Muscle of leg (tissue), 11 donors: ENCODE data around the gene PPP1R36. TPM values are rescaled to one million over a fixed set of nuclear protein-coding genes. Genes with fewer than 3 reads are reported as not detected.
"Not testable (repeated sequence)": the region's sequence is repeated elsewhere in the genome, so short reads cannot be mapped to it uniquely, and the experiment has no call there.

Experiments used
- DNase-seq: peaks from one replicate; pipeline ENCODE4 v3.0.0; 2013
- H3K27ac ChIP-seq: one replicate; pipeline ENCODE4 v1.5.1; 2013; ENCODE audit warnings: mild to moderate bottlenecking, low read length, control low read depth
- H3K27me3 ChIP-seq: one replicate; pipeline ENCODE4 v1.6.1; 2013; ENCODE audit warnings: low read length; ENCODE audit not compliant: control insufficient read depth, insufficient read depth
- H3K36me3 ChIP-seq: one replicate; pipeline ENCODE4 v1.6.1; 2013; ENCODE audit warnings: low read length; ENCODE audit not compliant: control insufficient read depth, insufficient read depth
- H3K4me1 ChIP-seq: one replicate; pipeline ENCODE4 v1.6.1; 2013; ENCODE audit warnings: low read length; ENCODE audit not compliant: control insufficient read depth, insufficient read depth
- H3K4me3 ChIP-seq: one replicate; pipeline ENCODE4 v1.5.1; 2013; ENCODE audit warnings: low read length, control low read depth
- H3K9me3 ChIP-seq: replicated peaks from 2 replicates; pipeline ENCODE4 v1.6.1; 2013; ENCODE audit warnings: low read depth, low read length; ENCODE audit not compliant: control insufficient read depth
- WGBS: methylation state at CpG from one replicate; pipeline ENCODE4 v1.1.5; 2013; ENCODE audit warnings: missing lambda C conversion rate; ENCODE audit not compliant: insufficient coverage; 5-methylcytosine and 5-hydroxymethylcytosine counted together
- polyA plus RNA-seq, 8 donors: library from polyadenylated mRNA; unstranded; fragments of 120-200 nt; gene quantifications; one replicate each; pipeline versions ENCODE4 v1.2.1 to v1.2.3, GENCODE V29; 2013; ENCODE audit warnings: inconsistent platforms in 1 of 8, low replicate concordance in 1 of 8; ENCODE audit not compliant: insufficient read length in 8 of 8, insufficient read depth in 1 of 8
- total RNA-seq: library from RNA; stranded (reverse); fragments of 120-200 nt; gene quantifications from one replicate; pipeline ENCODE4 v1.2.4, GENCODE V29; 2013

Gene PPP1R36
- total and polyA plus RNA-seq, 9 donors = 0.29 to 0.83 (median 0.45) TPM

- DNase-seq = peak; percentile 12
- WGBS = 4% methylated on average over 41 of the region's 61 CpGs
Measured at GRCh38 chr14:64541972-64542835, 7.6 kb upstream of the PPP1R36 start.

DNA sequence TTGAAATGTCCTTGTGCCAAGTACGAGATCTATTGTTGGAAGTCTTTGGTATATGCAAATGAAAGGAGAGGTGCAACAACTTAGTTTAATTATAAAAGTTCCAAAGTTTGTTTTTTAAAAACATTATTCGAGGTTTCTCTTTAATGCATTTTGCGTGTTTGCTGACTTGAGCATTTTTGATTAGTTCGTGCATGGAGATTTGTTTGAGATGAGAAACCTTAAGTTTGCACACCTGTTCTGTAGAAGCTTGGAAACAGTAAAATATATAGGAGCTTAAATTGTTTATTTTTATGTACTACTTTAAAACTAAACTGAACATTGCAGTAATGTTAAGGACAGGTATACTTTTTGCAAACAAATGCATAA, 6.9 kb upstream of the PPP1R36 start:
- no peak overlapping the region for H3K27ac ChIP-seq
- no peaks in the 10 kb centered on the region for H3K9me3 ChIP-seq
- peaks cover 26% of the 10 kb centered on the region for H3K27me3 ChIP-seq
- H3K4me1 ChIP-seq = peaks cover 24% of the 10 kb centered on the region
- no peaks in the 10 kb centered on the region for H3K36me3 ChIP-seq
- H3K4me3 ChIP-seq = peak overlapping the region; percentile 50
- 42% methylated on average over 2 of the region's 4 CpGs for WGBS
- no peak for DNase-seq

More at GRCh38 chr14:64541972-64542835, 7.6 kb upstream of the PPP1R36 start:
- Histone ChIP-seq H3K27me3 (peaks cover 26% of the 10 kb centered on the region), H3K36me3 (no peaks in the 10 kb centered on the region), H3K4me3 (peak overlapping the region; percentile 50), H3K9me3 (no peaks in the 10 kb centered on the region), H3K27ac (no peak overlapping the region), H3K4me1 (peaks cover 24% of the 10 kb centered on the region)

DNA sequence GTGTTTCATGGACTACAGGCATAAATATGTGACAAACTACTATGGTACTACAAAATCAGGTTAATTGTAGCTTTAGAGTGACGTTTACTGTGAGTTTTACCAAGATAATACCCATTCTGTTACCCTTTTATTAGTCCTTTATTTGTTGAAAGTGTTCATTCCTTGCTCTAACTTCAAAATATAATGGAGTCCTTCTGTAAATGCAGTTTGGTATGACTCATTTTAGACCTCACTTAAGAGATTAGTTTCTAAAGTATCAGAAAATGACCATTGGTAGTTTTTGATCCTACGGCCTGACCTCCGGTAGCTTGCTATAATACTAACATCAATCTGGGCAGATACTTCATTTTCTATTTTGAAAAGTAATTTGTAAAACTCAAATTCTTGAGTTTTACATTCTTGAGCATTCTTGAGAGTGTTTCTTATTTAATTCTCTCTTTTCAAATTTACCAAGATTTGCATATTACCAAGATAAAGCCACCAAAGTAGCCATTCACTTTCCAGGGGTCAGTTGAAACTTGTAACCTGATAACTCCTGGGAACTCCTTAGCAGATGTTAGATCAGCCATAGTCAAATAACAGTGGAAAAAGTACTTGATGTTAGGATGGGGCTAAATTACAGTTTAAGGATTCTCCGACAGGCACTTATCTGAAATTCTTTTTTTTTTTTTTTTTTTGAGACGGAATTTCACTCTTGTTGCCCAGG, 5.0 kb upstream of the PPP1R36 start:
- no peaks in the 10 kb centered on the region for H3K9me3 ChIP-seq
- H3K4me3 ChIP-seq = no peak overlapping the region
- WGBS = no CpG with 5 or more reads among the region's 5 CpGs
- H3K4me1 ChIP-seq = peaks cover 20% of the 10 kb centered on the region
- no peak overlapping the region for H3K27ac ChIP-seq
- H3K36me3 ChIP-seq = no peaks in the 10 kb centered on the region
- peaks cover 28% of the 10 kb centered on the region for H3K27me3 ChIP-seq
- DNase-seq = no peak

GRCh38 chr14:64549016-64549415, 745 bp upstream of the PPP1R36 start:
- no peak for DNase-seq
- no peak overlapping the region for H3K27ac ChIP-seq
- no CpG with 5 or more reads among the region's 1 CpG for WGBS
- no peaks in the 10 kb centered on the region for H3K9me3 ChIP-seq
- no peaks in the 10 kb centered on the region for H3K36me3 ChIP-seq
- H3K4me1 ChIP-seq = peaks cover 8% of the 10 kb centered on the region
- no peak overlapping the region for H3K4me3 ChIP-seq
- peaks cover 12% of the 10 kb centered on the region for H3K27me3 ChIP-seq

GRCh38 chr14:64550621-64551333, 1.0 kb downstream of the PPP1R36 start:
- WGBS = no CpG with 5 or more reads among the region's 7 CpGs
- Histone ChIP-seq H3K27ac (no peak overlapping the region), H3K9me3 (no peaks in the 10 kb centered on the region), H3K27me3 (peaks cover 16% of the 10 kb centered on the region), H3K36me3 (no peaks in the 10 kb centered on the region), H3K4me3 (no peak overlapping the region), H3K4me1 (peaks cover 8% of the 10 kb centered on the region)
- DNase-seq = no peak

GRCh38 chr14:64554556-64554955, 4.8 kb downstream of the PPP1R36 start:
- peaks cover 7% of the 10 kb centered on the region for H3K4me1 ChIP-seq
- WGBS = 94% methylated on average over 2 of the region's 4 CpGs
- no peak for DNase-seq
- no peak overlapping the region for H3K4me3 ChIP-seq
- no peaks in the 10 kb centered on the region for H3K36me3 ChIP-seq
- H3K27me3 ChIP-seq = peaks cover 14% of the 10 kb centered on the region
- no peak overlapping the region for H3K27ac ChIP-seq
- H3K9me3 ChIP-seq = no peaks in the 10 kb centered on the region

GRCh38 chr14:64556526-64556925, 6.8 kb downstream of the PPP1R36 start:
- H3K9me3 ChIP-seq = no peaks in the 10 kb centered on the region
- 100% methylated on average over 1 of the region's 5 CpGs for WGBS
- no peaks in the 10 kb centered on the region for H3K4me1 ChIP-seq
- DNase-seq = no peak
- H3K27me3 ChIP-seq = peaks cover 4% of the 10 kb centered on the region
- H3K27ac ChIP-seq = no peak overlapping the region
- H3K36me3 ChIP-seq = no peaks in the 10 kb centered on the region
- no peak overlapping the region for H3K4me3 ChIP-seq

DNA sequence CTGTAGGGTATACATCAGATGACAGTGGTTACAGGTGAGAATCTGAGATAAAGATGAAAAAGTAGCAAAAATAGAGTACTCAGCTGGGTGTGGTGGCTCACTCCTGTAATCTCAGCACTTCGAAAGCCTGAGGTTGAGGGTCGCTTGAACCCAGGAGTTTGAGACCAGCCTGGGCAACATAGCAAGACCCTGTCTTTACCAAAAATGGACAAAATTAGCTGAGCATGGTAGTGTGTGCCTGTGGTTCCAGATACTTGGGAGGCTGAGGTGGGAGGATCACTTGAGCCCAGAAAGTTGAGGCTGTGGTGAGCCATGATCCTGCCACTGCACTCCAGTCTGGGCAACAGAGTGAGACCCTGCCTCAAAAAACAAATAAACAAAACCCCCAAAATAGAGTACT, 8.5 kb downstream of the PPP1R36 start:
- H3K4me1 ChIP-seq, DNase-seq, H3K27me3 ChIP-seq, H3K27ac ChIP-seq, H3K4me3 ChIP-seq, H3K9me3 ChIP-seq, H3K36me3 ChIP-seq: not testable (repeated sequence)
- WGBS = 92% methylated on average over 2 of the region's 2 CpGs

DNA sequence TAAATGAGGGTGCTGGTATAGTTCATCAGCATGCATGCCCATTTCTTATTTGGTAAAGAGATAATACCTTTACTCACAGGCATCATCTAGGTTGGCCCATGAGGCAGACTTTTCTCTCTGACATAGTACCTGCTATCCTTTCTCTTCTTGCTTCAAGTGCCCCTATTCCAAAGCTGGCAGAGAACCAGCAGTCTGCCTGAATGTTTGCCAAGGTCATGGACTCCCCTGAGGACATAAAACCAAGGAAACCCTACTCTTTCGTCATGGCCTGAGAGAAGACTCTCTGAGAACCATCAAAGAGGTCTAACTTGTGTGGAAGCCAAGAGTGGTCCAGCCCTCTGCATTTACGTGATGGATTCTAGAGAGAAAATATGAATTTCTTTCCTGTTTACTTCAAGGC, 11.9 kb downstream of the PPP1R36 start:
- Histone ChIP-seq H3K36me3 (no peaks in the 10 kb centered on the region), H3K27me3 (no peaks in the 10 kb centered on the region), H3K4me1 (peaks cover 2% of the 10 kb centered on the region), H3K27ac (no peak overlapping the region), H3K9me3 (no peaks in the 10 kb centered on the region), H3K4me3 (no peak overlapping the region)
- WGBS = no CpG with 5 or more reads among the region's 2 CpGs
- no peak for DNase-seq

DNA sequence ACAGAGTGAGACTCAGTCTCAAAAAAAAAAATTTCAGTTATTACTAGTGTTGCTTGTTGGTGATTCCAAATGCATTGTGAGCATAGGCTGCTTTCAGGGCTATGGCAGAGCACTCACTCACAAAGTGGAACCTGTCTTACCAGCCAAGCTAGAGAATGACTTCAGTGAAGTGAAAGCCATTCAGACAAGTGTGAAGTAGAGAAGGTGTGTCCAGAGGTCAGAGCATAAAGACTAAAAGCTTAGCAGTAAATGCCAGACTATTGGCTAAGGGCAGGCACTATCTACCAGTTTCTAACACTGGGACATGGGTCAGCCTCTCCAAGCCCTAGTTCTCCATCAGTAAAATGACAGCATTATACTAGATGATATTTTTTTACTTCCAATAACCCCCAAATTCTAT, 12.7 kb downstream of the PPP1R36 start:
- DNase-seq = no peak

More for the DNA sequence above, 12.7 kb downstream of the PPP1R36 start:
- H3K9me3 ChIP-seq = no peaks in the 10 kb centered on the region
- no peaks in the 10 kb centered on the region for H3K36me3 ChIP-seq
- H3K4me3 ChIP-seq = no peak overlapping the region
- peaks cover 5% of the 10 kb centered on the region for H3K4me1 ChIP-seq
- no peak overlapping the region for H3K27ac ChIP-seq
- no peaks in the 10 kb centered on the region for H3K27me3 ChIP-seq
